Upper lobe of right lung (tissue), 1 donor: ENCODE data around the gene RIOK1. TPM values are rescaled to one million over a fixed set of nuclear protein-coding genes. Genes with fewer than 3 reads are reported as not detected.

Source experiments
- ATAC-seq: fragments of 200-7000 bp; cut with Tn5 transposase; one replicate; pipeline ENCODE4 v1.9.1; 2020; ENCODE audit warnings: mild to moderate bottlenecking, moderate library complexity
- DNase-seq: peaks from one replicate; pipeline ENCODE4 v3.0.0-alpha.2; 2020
- H3K27ac ChIP-seq: fragments of 200-600 bp; one replicate; pipeline ENCODE4 v1.8.0; 2022
- H3K27me3 ChIP-seq: fragments of 200-600 bp; one replicate; pipeline ENCODE4 v1.8.0; 2022; ENCODE audit warnings: mild to moderate bottlenecking
- H3K36me3 ChIP-seq: fragments of 200-600 bp; one replicate; pipeline ENCODE4 v1.8.0; 2022
- H3K4me1 ChIP-seq: fragments of 200-600 bp; one replicate; pipeline ENCODE4 v1.8.0; 2022
- H3K4me3 ChIP-seq: fragments of 200-600 bp; one replicate; pipeline ENCODE4 v1.8.0; 2022; ENCODE audit warnings: mild to moderate bottlenecking
- H3K9me3 ChIP-seq: fragments of 200-600 bp; one replicate; pipeline ENCODE4 v1.8.0; 2022
- CTCF ChIP-seq: fragments of 200-600 bp; IDR thresholded peaks from one replicate; pipeline ENCODE4 v1.8.0; 2022; ENCODE audit warnings: antibody characterized with exemption
- intact Hi-C: fragments of 100-400 bp; cut with DNase I; formaldehyde crosslinking; loops from one replicate; pipeline ENCODE4 v1.11.0; 2022
- total RNA-seq: library from RNA; stranded (reverse); fragmentation: NEBNext Ultra II Directional; extraction: Animal tissue kit (Norgen Biotek cat#: 25700); gene quantifications from one replicate; pipeline ENCODE4 v1.2.1, GENCODE V29; 2021
- donor health status: DM: no; HTN: yes; CAD: no; lungs with severe emphysema.

Gene RIOK1
- total RNA-seq, 1 donor from 2014 or later, result 18.4 TPM

- no peak for DNase-seq
- H3K27ac ChIP-seq, result no peak overlapping the region
- H3K4me3 ChIP-seq, result no peak overlapping the region
- no peak for TF ChIP-seq CTCF
- no peak for ATAC-seq
- peaks cover 11% of the 10 kb centered on the region for H3K27me3 ChIP-seq
- H3K9me3 ChIP-seq, result no peaks in the 10 kb centered on the region
- intact Hi-C loops, result no loop called here
- no peaks in the 10 kb centered on the region for H3K4me1 ChIP-seq
- H3K36me3 ChIP-seq, result no peaks in the 10 kb centered on the region
Measured at GRCh38 chr6:7367408-7367807, 22.2 kb upstream of the RIOK1 start.

DNA sequence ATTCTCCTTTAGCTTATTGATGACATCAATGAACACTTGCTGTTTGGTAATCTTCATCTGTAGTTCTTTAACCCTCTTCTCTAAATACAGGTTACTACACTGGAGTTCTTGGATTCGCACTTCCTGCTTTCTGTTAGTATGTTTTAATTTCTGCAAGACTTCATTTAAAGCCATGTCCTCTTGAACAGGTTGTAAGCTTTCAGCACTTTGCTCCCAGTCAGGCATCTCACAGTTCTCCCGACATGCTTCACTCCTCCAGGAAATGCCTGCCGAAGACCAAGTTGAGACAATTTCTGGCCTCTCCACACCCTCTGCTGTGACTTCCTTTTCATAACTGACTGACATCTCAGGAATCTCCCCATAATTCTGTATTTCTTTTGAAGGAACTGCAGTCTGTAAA lies 15.9 kb upstream of the RIOK1 start:
- Histone ChIP-seq H3K27me3 (no peaks in the 10 kb centered on the region), H3K4me3 (no peak overlapping the region), H3K36me3 (no peaks in the 10 kb centered on the region), H3K4me1 (no peaks in the 10 kb centered on the region), H3K27ac (no peak overlapping the region), H3K9me3 (no peaks in the 10 kb centered on the region)
- ATAC-seq (no peak), DNase-seq (no peak)
- no peak for TF ChIP-seq CTCF
- intact Hi-C loops, result no loop called here

DNA sequence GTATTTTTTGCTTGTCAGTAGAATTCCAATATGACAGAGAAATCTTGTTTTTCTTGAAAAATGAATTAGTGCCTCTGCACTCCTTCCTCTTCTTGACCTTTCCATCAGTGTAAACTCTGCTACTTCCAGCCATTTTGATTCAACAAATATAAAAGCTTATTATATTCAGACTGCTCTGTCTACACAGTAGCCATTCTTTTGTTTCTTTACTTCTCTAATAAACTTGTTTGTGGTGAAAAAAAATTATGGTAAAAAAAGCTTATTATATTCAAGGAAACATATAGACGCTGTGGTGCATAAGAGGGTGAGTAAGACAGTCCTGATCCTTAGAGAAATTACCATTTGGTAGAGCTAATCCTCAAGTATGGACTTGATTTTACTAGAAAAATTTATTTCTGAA lies 11.6 kb upstream of the RIOK1 start:
- DNase-seq, result no peak
- Histone ChIP-seq H3K4me1 (no peaks in the 10 kb centered on the region), H3K27me3 (no peaks in the 10 kb centered on the region), H3K36me3 (no peaks in the 10 kb centered on the region), H3K9me3 (no peaks in the 10 kb centered on the region), H3K4me3 (no peak overlapping the region), H3K27ac (no peak overlapping the region)
- intact Hi-C loops, result no loop called here
- TF ChIP-seq CTCF, result no peak
- ATAC-seq, result no peak

DNA sequence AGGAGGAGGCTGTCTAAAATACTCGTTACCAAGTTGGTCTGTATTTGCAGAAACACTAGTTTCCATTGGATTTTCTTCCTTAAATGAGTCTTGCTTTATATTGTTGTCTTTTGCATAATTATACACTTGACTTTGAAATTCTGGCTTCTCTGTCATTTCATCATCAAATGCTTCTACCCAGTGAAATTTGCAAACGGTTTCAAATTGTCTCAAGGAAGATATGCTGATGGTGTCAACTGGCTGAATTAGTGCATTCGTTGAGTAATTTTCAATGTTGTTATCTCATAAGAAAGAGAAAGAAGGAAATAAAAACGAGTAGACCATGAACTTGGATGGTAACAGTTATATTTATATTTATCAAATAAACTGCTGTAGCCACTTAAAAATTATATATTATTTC lies 10.9 kb upstream of the RIOK1 start:
- Histone ChIP-seq H3K4me3 (no peak overlapping the region), H3K4me1 (no peaks in the 10 kb centered on the region), H3K27me3 (no peaks in the 10 kb centered on the region), H3K36me3 (no peaks in the 10 kb centered on the region), H3K27ac (no peak overlapping the region), H3K9me3 (no peaks in the 10 kb centered on the region)
- DNase-seq (no peak), ATAC-seq (no peak)
- intact Hi-C loops, result no loop called here
- TF ChIP-seq CTCF, result no peak

DNA sequence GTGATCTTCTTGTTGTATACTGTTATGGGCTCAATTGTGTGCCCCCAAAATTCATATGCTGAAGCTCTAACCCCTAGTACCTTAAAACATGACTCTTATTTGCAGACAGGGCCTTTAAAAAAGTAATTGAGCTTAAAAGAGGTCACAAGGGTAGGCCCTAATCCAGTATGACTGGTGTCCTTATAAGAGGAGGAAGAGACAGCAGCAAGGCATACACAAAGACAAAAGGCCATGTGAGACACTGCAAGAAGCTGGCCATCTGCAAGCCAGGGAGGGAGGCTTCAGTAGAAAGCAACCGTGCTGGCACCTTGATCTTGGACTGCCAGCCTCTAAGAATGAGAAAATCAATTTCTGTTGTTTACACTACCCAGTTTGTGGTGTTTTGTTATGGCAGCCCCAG lies 8.5 kb upstream of the RIOK1 start:
- ATAC-seq (no peak), DNase-seq (no peak)
- H3K27ac ChIP-seq, result no peak overlapping the region
- no peaks in the 10 kb centered on the region for H3K36me3 ChIP-seq
- H3K4me3 ChIP-seq, result no peak overlapping the region
- no peak for TF ChIP-seq CTCF
- no peaks in the 10 kb centered on the region for H3K4me1 ChIP-seq
- H3K27me3 ChIP-seq, result no peaks in the 10 kb centered on the region
- intact Hi-C loops, result no loop called here
- H3K9me3 ChIP-seq, result no peaks in the 10 kb centered on the region

DNA sequence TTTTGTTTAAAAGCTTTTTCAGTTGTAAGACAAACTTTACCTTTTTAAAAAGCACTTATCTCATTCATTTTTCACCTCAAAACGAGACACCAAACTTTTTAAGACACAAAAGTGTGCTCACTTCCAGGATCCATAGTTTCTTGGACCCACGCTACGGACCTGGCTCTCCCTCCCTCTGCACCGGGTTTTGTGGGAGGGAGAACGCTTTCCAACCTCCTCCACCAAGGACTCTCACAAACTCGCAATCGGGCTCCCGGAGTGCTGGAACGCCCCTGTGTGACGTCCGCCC lies 502 bp upstream of the RIOK1 start:
- H3K27ac ChIP-seq, result peak overlapping the region; percentile 90
- ATAC-seq, result peak; percentile 88
- H3K9me3 ChIP-seq, result no peaks in the 10 kb centered on the region
- peaks cover 9% of the 10 kb centered on the region for H3K36me3 ChIP-seq
- peak overlapping the region; percentile 75 for H3K4me3 ChIP-seq
- intact Hi-C loops, result no loop called here
- no peaks in the 10 kb centered on the region for H3K27me3 ChIP-seq
- no peak for TF ChIP-seq CTCF
- H3K4me1 ChIP-seq, result peaks cover 24% of the 10 kb centered on the region
- DNase-seq, result no peak
